GM21515 (cell line): ENCODE results near the gene ZFAND2A.
A peak's percentile ranks its signal among the peaks of the same experiment; 100 is the strongest.

Source experiments
- ATAC-seq: cut with Tn5 transposase; IDR thresholded peaks from one replicate; pipeline ENCODE4 v1.9.1; 2021; ENCODE audit not compliant: unreplicated experiment

The ZFAND2A gene

GRCh38 chr7:1110358-1110757 lies 49.6 kb downstream of the ZFAND2A start:
- ATAC-seq, result no peak

DNA sequence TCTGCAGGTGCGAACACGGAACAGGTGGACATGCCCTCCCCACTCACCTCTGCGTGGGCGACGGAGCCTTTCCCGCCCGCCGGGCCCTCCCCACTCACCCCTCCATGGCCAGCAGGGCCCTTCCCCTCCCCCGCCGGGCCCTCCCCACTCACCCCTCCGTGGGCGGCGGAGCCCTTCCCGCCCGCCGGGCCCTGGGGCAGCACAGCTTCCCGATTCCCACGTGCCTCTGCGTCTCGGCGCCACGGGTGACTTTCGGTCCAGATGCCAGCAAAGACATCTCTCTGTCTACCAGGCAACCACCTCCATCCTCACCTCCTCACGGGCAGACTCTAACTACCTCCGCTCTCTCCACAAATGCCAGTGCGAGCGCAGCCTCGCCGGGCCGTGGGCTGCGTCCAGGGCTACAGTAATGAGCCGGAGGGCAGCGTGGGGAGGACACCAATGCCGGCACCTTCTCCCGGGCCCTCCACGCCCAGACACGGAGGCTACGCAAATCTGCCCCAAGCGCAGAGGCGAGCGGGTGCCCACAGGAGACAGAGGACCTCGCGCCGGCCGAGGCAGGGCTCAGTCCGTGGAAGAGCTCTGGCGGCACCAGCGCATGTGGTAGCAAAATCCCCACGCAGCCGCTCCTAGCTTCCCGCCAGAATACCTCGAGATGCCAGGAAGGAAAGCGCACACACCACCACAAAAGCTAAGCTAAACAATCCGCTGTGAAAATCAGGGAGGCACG lies 50.2 kb downstream of the ZFAND2A start:
- no peak for ATAC-seq

DNA sequence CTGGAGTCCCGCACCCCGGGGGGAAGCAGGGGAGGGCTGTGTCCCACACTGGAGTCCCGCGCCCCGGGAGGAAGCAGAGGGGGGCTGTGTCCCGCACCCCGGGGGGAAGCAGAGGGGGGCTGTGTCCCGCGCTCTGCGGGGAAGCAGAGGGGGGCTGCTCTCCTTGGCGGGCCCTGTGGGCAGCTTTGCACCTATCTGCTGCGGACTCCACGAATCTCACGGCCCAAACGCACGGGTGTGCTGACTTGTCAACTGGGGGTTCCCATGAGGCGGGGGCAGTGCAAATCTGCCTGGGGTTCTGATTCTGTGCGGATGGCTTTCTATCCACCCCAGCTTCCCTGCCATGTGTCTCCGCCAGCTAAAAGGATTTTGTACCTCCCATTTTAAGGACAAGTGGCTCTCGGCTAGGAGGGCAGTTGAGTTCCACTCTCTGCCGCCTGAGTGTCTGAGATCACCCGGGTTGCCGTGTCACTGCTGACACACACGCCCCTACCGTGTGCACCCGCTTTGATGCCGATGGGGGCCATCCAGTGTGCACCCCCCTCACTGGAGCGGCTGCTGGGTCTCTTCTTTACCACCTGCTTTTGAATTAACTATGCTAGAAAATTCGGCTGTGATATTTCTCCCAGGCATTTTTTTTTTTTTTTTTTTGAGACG lies 51.6 kb downstream of the ZFAND2A start:
- no peak for ATAC-seq

DNA sequence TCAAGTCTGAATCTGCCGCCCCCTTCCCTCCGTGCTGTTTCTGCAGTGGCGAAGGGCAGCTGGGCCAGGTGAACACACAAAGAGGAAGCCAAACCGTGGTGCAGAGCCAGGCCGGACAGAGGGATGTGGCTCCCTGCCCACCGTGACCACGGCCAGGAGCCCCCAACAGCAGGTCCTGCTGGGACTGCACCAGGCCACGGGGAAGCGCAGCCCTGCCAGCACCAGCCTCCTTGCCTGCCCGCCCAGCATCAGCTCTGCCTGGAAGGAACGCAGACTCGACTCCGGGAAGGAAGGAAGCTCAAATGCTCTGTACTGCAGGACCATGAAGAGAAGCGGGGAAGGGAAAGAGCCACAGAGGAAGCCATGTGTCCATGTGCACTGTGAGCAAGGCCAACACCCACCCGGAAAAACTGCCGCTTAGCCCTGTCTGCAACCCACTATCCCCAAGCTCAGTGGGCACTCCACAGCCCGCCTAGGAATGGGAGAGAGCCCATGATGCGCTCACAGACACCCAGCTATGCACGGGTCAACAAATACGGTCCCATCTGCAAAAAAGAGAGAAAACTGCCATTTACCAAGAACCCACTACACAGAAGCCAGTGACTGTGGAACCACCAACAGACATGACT lies 53.1 kb downstream of the ZFAND2A start:
- no peak for ATAC-seq

GRCh38 chr7:1106063-1106792 lies 53.8 kb downstream of the ZFAND2A start:
- no peak for ATAC-seq

GRCh38 chr7:1105189-1105588 lies 54.8 kb downstream of the ZFAND2A start:
- ATAC-seq, result peak; percentile 43

GRCh38 chr7:1104516-1105179 lies 55.3 kb downstream of the ZFAND2A start:
- no peak for ATAC-seq

GRCh38 chr7:1103789-1104515 lies 56.0 kb downstream of the ZFAND2A start:
- ATAC-seq, result no peak

GRCh38 chr7:1103009-1103788 lies 56.8 kb downstream of the ZFAND2A start:
- ATAC-seq, result peak; percentile 42
